A673 (cell line): ENCODE data around the gene GABRB3. TPM values are rescaled to one million over a fixed set of nuclear protein-coding genes. Genes with fewer than 3 reads are reported as not detected.

Experiments
- BruUV-seq: library from RNA; stranded (reverse); fragments of 400-500 nt; replicated peaks from 2 replicates; lab custom pipeline; 2021; lab: Mats Ljungman, UMichigan
- CTCF ChIA-PET: fragments of 300-600 bp; sonication (Branson Sonifier 250); formaldehyde crosslinking; loops from one replicate; lab custom pipeline; 2022; ENCODE audit warnings: antibody characterized with exemption; lab: Charles Lee
- POLR2A ChIA-PET: fragments of 300-600 bp; sonication (Branson Sonifier 250); formaldehyde crosslinking; loops from one replicate; lab custom pipeline; 2022; ENCODE audit warnings: antibody characterized with exemption; ENCODE audit not compliant: low non-redundant PET; lab: Charles Lee
- DNase-seq: peaks from one replicate; pipeline ENCODE4 v3.0.0-alpha.2; 2015; ENCODE audit warnings: low spot score
- H3K27ac ChIP-seq: fragments of 200-600 bp; sonication (generic); 2 replicates; pipeline ENCODE4 v1.5.1; 2016; ENCODE audit warnings: mixed run types, low read depth, mild to moderate bottlenecking, mixed read lengths, antibody characterized with exemption, low read length; ENCODE audit not compliant: poor library complexity, severe bottlenecking
- H3K27me3 ChIP-seq: fragments of 200-600 bp; sonication (generic); replicated peaks from 2 replicates; pipeline ENCODE4 v1.6.1; 2017; ENCODE audit warnings: mixed run types, low read depth, mild to moderate bottlenecking, mixed read lengths, antibody characterized with exemption, low read length; ENCODE audit not compliant: insufficient read depth, poor library complexity
- H3K36me3 ChIP-seq: fragments of 200-600 bp; sonication (generic); 2 replicates; pipeline ENCODE4 v1.6.1; 2016; ENCODE audit warnings: mixed run types, mild to moderate bottlenecking, mixed read lengths, antibody characterized with exemption, low read length; ENCODE audit not compliant: insufficient read depth, poor library complexity, severe bottlenecking
- H3K4me1 ChIP-seq: fragments of 200-600 bp; sonication (generic); 2 replicates; pipeline ENCODE4 v1.6.1; 2017; ENCODE audit warnings: mixed run types, mild to moderate bottlenecking, mixed read lengths, antibody characterized with exemption, low read length; ENCODE audit not compliant: insufficient read depth, poor library complexity, severe bottlenecking
- H3K4me3 ChIP-seq: fragments of 200-600 bp; sonication (generic); 2 replicates; pipeline ENCODE4 v1.5.1; 2016; ENCODE audit warnings: low read depth, mixed run types, mild to moderate bottlenecking, mixed read lengths, low read length; ENCODE audit not compliant: poor library complexity, severe bottlenecking
- H3K9me3 ChIP-seq: fragments of 200-600 bp; sonication (generic); 2 replicates; pipeline ENCODE4 v1.6.1; 2016; ENCODE audit warnings: mixed run types, low read depth, mild to moderate bottlenecking, mixed read lengths, antibody characterized with exemption, low read length; ENCODE audit not compliant: poor library complexity, severe bottlenecking
- CTCF ChIP-seq: fragments of 300-800, 200-600 bp; sonication (generic); conservative IDR thresholded peaks from 2 replicates; pipeline ENCODE4 v1.5.1; 2017; ENCODE audit warnings: low read depth, mild to moderate bottlenecking, antibody characterized with exemption, low read length, moderate library complexity, mixed read lengths
- EZH2 ChIP-seq: fragments of 200-600 bp; sonication (generic); IDR thresholded peaks from 2 replicates; pipeline ENCODE4 v1.6.1; 2017; ENCODE audit warnings: borderline replicate concordance, low read depth, mild to moderate bottlenecking, mixed read lengths, antibody characterized with exemption, low read length; ENCODE audit not compliant: poor library complexity, severe bottlenecking
- intact Hi-C: fragments of 100-400 bp; cut with micrococcal nuclease; formaldehyde crosslinking; loops from one replicate; pipeline ENCODE4 v1.10.0; 2022; ENCODE audit not compliant: unreplicated experiment
- total RNA-seq: library from RNA; stranded (reverse); gene quantifications from 2 replicates; pipeline ENCODE4 v1.2.3, GENCODE V29; 2021

Gene GABRB3
- total RNA-seq, 1 experiment from 2014 or later = not detected

DNA sequence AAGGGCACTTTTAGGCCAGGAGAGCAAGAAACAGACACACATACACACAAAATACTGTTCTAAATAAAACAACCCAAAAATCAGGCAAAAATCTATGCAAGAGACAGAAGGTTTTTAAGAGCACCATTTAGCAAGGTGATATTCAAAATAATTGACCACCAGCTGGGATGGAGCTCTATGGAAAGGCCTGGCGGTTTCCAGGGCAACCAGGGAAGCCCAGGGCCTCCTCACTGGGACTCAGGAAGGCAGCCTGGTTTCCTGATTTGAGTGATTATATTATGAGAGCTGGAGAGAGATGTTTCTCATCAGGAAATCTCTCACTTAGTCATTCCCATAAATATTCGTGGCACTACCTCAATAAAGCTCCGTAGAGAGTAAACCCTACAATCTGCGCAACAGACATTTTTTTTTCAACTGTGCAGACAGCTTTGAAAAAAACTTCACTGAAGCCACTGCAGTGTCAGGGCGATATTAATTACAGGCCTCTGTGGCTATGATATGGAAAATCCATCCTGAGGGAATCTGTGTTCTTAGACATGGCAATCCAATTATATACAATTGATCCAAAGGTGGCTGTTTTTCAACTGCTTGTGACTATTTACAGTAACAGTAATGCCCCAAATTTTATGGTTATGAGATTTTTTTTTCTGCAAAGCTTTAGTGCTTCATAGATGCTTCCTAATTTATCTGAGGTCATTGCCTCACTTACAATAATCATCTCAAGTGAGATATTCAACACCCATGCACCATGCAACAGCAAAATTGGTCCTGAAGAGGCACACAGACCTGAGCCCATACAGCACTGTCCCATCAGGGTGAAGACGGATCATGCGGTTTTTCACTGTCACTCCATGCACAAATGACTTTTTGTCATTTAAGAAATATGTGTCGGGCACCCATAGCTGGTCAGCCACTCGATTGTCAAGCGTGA lies 152.1 kb downstream of the GABRB3 start:
- intact Hi-C loops = no loop called here
- no peaks in the 10 kb centered on the region for H3K27me3 ChIP-seq
- POLR2A ChIA-PET = no interaction called here
- no peak overlapping the region for H3K27ac ChIP-seq
- CTCF ChIA-PET = no interaction called here
- no peak for TF ChIP-seq CTCF
- no peak for TF ChIP-seq EZH2
- no peaks in the 10 kb centered on the region for H3K36me3 ChIP-seq
- peaks cover 39% of the 10 kb centered on the region for H3K9me3 ChIP-seq
- BruUV-seq = no TSS peak
- no peak for DNase-seq
- H3K4me1 ChIP-seq = no peaks in the 10 kb centered on the region
- no peak overlapping the region for H3K4me3 ChIP-seq

DNA sequence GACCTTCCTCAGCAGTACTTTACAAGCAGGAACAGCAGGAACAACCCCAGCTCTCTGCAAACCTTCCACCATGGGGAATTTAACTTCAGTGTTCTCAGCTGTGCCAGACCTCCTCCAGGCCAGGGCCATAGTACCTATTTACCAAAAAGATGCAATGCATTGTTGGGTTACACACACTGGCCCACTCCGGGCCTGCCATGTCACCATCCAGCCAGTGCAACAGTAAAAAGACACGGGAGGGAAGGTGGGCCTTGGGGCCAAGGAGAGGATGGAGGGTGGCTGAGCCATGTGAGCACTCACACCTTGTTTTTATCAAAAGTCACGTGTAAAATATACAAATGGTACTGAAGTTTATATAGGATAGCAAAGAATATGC lies 157.0 kb downstream of the GABRB3 start:
- TF ChIP-seq EZH2 = no peak
- no peak for TF ChIP-seq CTCF
- H3K27ac ChIP-seq = no peak overlapping the region
- CTCF ChIA-PET = no interaction called here
- intact Hi-C loops = no loop called here
- no peaks in the 10 kb centered on the region for H3K4me1 ChIP-seq
- H3K36me3 ChIP-seq = no peaks in the 10 kb centered on the region
- H3K9me3 ChIP-seq = peaks cover 50% of the 10 kb centered on the region
- no TSS peak for BruUV-seq
- POLR2A ChIA-PET = no interaction called here
- no peak overlapping the region for H3K4me3 ChIP-seq
- no peak for DNase-seq
- no peaks in the 10 kb centered on the region for H3K27me3 ChIP-seq

- intact Hi-C loops = no loop called here
- no TSS peak for BruUV-seq
- POLR2A ChIA-PET = no interaction called here
These were observed 157.5 kb downstream of the GABRB3 start for GRCh38 chr15:26615188-26615926.

More at GRCh38 chr15:26615188-26615926, 157.5 kb downstream of the GABRB3 start:
- no peaks in the 10 kb centered on the region for H3K36me3 ChIP-seq
- DNase-seq = no peak
- no peak overlapping the region for H3K4me3 ChIP-seq
- H3K27me3 ChIP-seq = no peaks in the 10 kb centered on the region
- peaks cover 52% of the 10 kb centered on the region for H3K9me3 ChIP-seq
- no peak overlapping the region for H3K27ac ChIP-seq
- H3K4me1 ChIP-seq = no peaks in the 10 kb centered on the region
- CTCF ChIA-PET = no interaction called here
- no peak for TF ChIP-seq CTCF
- no peak for TF ChIP-seq EZH2
